Thoracic aorta (tissue), 2 donors: ENCODE measurements around the gene GNG14. TPM values are rescaled to one million over a fixed set of nuclear protein-coding genes. Genes with fewer than 3 reads are reported as not detected.
A peak's percentile ranks its signal among the peaks of the same experiment; 100 is the strongest.

Experiments used
- ATAC-seq: fragments of 150-250 bp; one replicate; pipeline ENCODE4 v1.8.0; 2017; ENCODE audit warnings: low read depth; ENCODE audit not compliant: insufficient number of reproducible peaks, low FRiP score
- DNase-seq: peaks from one replicate; pipeline ENCODE4 v3.0.0-alpha.2; 2020; ENCODE audit warnings: low spot score
- H3K27ac ChIP-seq, 2 donors: fragments of 200-600 bp; sonication (generic); 1 replicate in 1 of 2; 2 replicates in 1 of 2; pipeline ENCODE4 v1.5.1; 2016; ENCODE audit warnings: mild to moderate bottlenecking in 2 of 2, moderate library complexity in 2 of 2
- H3K27me3 ChIP-seq: fragments of 200-600 bp; sonication (generic); replicated peaks from 2 replicates; pipeline ENCODE4 v1.6.0; 2016; ENCODE audit warnings: mild to moderate bottlenecking; ENCODE audit not compliant: insufficient read depth
- H3K36me3 ChIP-seq: fragments of 200-600 bp; sonication (generic); one replicate; pipeline ENCODE4 v1.5.1; 2016
- H3K4me1 ChIP-seq, 2 donors: fragments of 200-600 bp; sonication (generic); 1 replicate in 1 of 2; 2 replicates in 1 of 2; pipeline versions ENCODE4 v1.5.1 to v1.6.0; 2016; ENCODE audit warnings: low read depth in 2 of 2, mild to moderate bottlenecking in 1 of 2; ENCODE audit not compliant: control insufficient read depth in 1 of 2
- H3K4me3 ChIP-seq: fragments of 200-600 bp; sonication (generic); 2 replicates; pipeline ENCODE4 v1.5.1; 2016; ENCODE audit warnings: mild to moderate bottlenecking
- H3K9me3 ChIP-seq: fragments of 200-600 bp; sonication (generic); 2 replicates; pipeline ENCODE4 v1.5.1; 2016
- CTCF ChIP-seq: fragments of 200-600 bp; sonication (generic); IDR thresholded peaks from one replicate; pipeline ENCODE4 v1.5.1; 2019; ENCODE audit warnings: antibody characterized with exemption
- total RNA-seq, 2 donors: library from RNA; depleted of rRNA; stranded (reverse); fragments of >200 nt; gene quantifications; one replicate each; pipeline versions ENCODE4 v1.1.0 to v1.2.3, GENCODE V29; 2016

Gene GNG14
- total RNA-seq, 2 donors from 2014 or later: not detected

GRCh38 chr19:12692960-12693359, 5.2 kb downstream of the GNG14 start:
- ATAC-seq (no peak), DNase-seq (no peak)
- TF ChIP-seq CTCF: no peak
- Histone ChIP-seq H3K9me3 (no peaks in the 10 kb centered on the region), H3K36me3 (no peaks in the 10 kb centered on the region), H3K4me3 (no peak overlapping the region), H3K27me3 (no peaks in the 10 kb centered on the region), H3K27ac (no peak overlapping the region), H3K4me1 (peaks cover 10 to 18% of the 10 kb centered on the region in 2 donors)

GRCh38 chr19:12694641-12695040, 6.8 kb downstream of the GNG14 start:
- ATAC-seq: no peak
- no peaks in the 10 kb centered on the region for H3K9me3 ChIP-seq
- TF ChIP-seq CTCF: no peak
- H3K4me3 ChIP-seq: no peak overlapping the region
- peaks cover 10 to 18% of the 10 kb centered on the region in 2 donors for H3K4me1 ChIP-seq
- H3K27me3 ChIP-seq: no peaks in the 10 kb centered on the region
- no peak overlapping the region for H3K27ac ChIP-seq
- H3K36me3 ChIP-seq: no peaks in the 10 kb centered on the region
- no peak for DNase-seq

- no peaks in the 10 kb centered on the region for H3K27me3 ChIP-seq
- H3K36me3 ChIP-seq: peaks cover 3% of the 10 kb centered on the region
- H3K4me3 ChIP-seq: no peak overlapping the region
- H3K9me3 ChIP-seq: no peaks in the 10 kb centered on the region
- no peak for TF ChIP-seq CTCF
- DNase-seq (no peak), ATAC-seq (no peak)
- H3K27ac ChIP-seq: no peak overlapping the region
- peaks cover 10 to 18% of the 10 kb centered on the region in 2 donors for H3K4me1 ChIP-seq
Observed at GRCh38 chr19:12695096-12695495, 7.3 kb downstream of the GNG14 start.

GRCh38 chr19:12695514-12695913, 7.7 kb downstream of the GNG14 start:
- H3K36me3 ChIP-seq: peaks cover 5% of the 10 kb centered on the region
- H3K27me3 ChIP-seq: no peaks in the 10 kb centered on the region
- ATAC-seq (no peak), DNase-seq (no peak)
- H3K9me3 ChIP-seq: no peaks in the 10 kb centered on the region
- H3K4me1 ChIP-seq: peaks cover 10 to 18% of the 10 kb centered on the region in 2 donors
- no peak for TF ChIP-seq CTCF
- peak overlapping the region; percentile 97 for H3K4me3 ChIP-seq
- no peak overlapping the region for H3K27ac ChIP-seq

- Histone ChIP-seq H3K36me3 (peaks cover 9% of the 10 kb centered on the region), H3K4me1 (peaks cover 10 to 18% of the 10 kb centered on the region in 2 donors), H3K4me3 (peak overlapping the region; percentile 97), H3K9me3 (no peaks in the 10 kb centered on the region), H3K27me3 (no peaks in the 10 kb centered on the region), H3K27ac (no peak overlapping the region)
- no peak for DNase-seq
- no peak for ATAC-seq
- TF ChIP-seq CTCF: no peak
Observed at GRCh38 chr19:12695997-12696365, 8.2 kb downstream of the GNG14 start.
